ENCODE data around the gene MEI1. TPM values are rescaled to one million over a fixed set of nuclear protein-coding genes. Genes with fewer than 3 reads are reported as not detected.
A peak's percentile ranks its signal among the peaks of the same experiment; 100 is the strongest.

The MEI1 gene
- total RNA-seq, 1 donor from 2014 or later: not detected

- H3K4me1 ChIP-seq: no peaks in the 10 kb centered on the region
- no peaks in the 10 kb centered on the region for H3K9me3 ChIP-seq
- intact Hi-C loops (cut with DNase I): no loop called here
- H3K27ac ChIP-seq: no peak overlapping the region
- TF ChIP-seq CTCF (IDR thresholded peaks at IDR 0.05): no peak
- no peak for DNase-seq (ENCODE audit: low spot score in 2 of 2)
- H3K27me3 ChIP-seq: no peaks in the 10 kb centered on the region
- H3K36me3 ChIP-seq: peaks cover 40 to 48% of the 10 kb centered on the region in 2 donors
- H3K4me3 ChIP-seq: no peak overlapping the region
Measured at GRCh38 chr22:41674846-41675340, 24.4 kb upstream of the MEI1 start.

DNA sequence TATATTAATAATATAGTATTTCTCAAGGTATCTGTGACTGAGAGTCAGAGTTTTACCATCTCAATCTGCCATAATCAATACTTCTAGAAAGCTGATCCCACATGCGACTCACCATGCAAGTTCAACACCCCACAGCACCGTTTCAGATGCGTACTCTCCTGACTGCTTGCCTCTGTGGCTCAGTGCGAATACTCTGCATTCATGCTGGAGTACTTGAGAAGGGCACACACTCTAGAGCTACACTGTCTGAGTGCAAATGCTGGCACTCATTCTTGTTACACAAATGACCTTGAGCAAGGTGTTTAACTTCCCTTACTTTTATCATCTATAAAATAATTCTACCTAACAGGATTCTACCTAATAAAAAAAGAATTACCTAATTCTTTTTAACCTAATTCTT lies 23.2 kb upstream of the MEI1 start:
- no peaks in the 10 kb centered on the region for H3K27me3 ChIP-seq
- intact Hi-C loops (cut with DNase I): no loop called here
- no peaks in the 10 kb centered on the region for H3K4me1 ChIP-seq
- TF ChIP-seq CTCF (IDR thresholded peaks at IDR 0.05): no peak
- H3K36me3 ChIP-seq: peaks cover 43 to 55% of the 10 kb centered on the region in 2 donors
- no peak overlapping the region for H3K27ac ChIP-seq
- no peak overlapping the region for H3K4me3 ChIP-seq
- no peaks in the 10 kb centered on the region for H3K9me3 ChIP-seq
- no peak for DNase-seq (ENCODE audit: low spot score in 2 of 2)

DNA sequence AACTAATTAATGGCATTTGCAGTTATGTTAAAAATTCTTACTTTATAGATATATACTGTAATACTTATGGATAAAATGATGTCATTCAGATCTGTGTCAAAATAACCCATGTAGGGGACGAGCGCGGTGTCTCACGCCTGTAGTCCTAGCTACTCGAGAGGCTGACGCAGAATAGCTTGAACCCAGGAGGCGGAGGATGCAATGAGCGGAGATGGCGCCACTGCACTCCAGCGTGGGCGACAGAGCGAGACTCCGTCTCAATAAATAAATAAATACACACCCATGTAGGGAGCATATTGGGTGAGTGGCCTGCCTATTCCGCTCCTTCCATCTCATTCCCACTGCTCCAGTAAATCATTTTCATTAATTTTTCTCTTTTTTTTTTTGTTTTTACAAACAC lies 17.7 kb upstream of the MEI1 start:
- Histone ChIP-seq H3K9me3 (no peaks in the 10 kb centered on the region), H3K27me3 (no peaks in the 10 kb centered on the region), H3K36me3 (peaks cover 25 to 30% of the 10 kb centered on the region in 2 donors), H3K27ac (peak overlapping the region in 1 of 2 donors; percentile 86), H3K4me1 (no peaks in the 10 kb centered on the region), H3K4me3 (peak overlapping the region; percentile 55 to 80)
- no peak for TF ChIP-seq CTCF (IDR thresholded peaks at IDR 0.05)
- no peak for DNase-seq (ENCODE audit: low spot score in 2 of 2)
- intact Hi-C loops (cut with DNase I): no loop called here

GRCh38 chr22:41682033-41682807 lies 17.1 kb upstream of the MEI1 start:
- Histone ChIP-seq H3K27ac (peak overlapping the region; percentile 80 to 86), H3K27me3 (no peaks in the 10 kb centered on the region), H3K4me1 (peaks cover 0 to 3% of the 10 kb centered on the region in 2 donors), H3K36me3 (peaks cover 24 to 30% of the 10 kb centered on the region in 2 donors), H3K9me3 (no peaks in the 10 kb centered on the region), H3K4me3 (peak overlapping the region; percentile 55 to 80)
- DNase-seq (ENCODE audit: low spot score in 2 of 2): peak; percentile 43 to 92
- intact Hi-C loops (cut with DNase I): no loop called here
- TF ChIP-seq CTCF (IDR thresholded peaks at IDR 0.05): no peak

- H3K4me1 ChIP-seq: peaks cover 0 to 9% of the 10 kb centered on the region in 2 donors
- H3K27ac ChIP-seq: peak overlapping the region; percentile 80 to 86
- no peak for TF ChIP-seq CTCF (IDR thresholded peaks at IDR 0.05)
- no peak for DNase-seq (ENCODE audit: low spot score in 2 of 2)
- peak overlapping the region in 1 of 2 donors; percentile 80 for H3K4me3 ChIP-seq
- intact Hi-C loops (cut with DNase I): no loop called here
- H3K27me3 ChIP-seq: no peaks in the 10 kb centered on the region
- H3K36me3 ChIP-seq: peaks cover 22 to 25% of the 10 kb centered on the region in 2 donors
- no peaks in the 10 kb centered on the region for H3K9me3 ChIP-seq
Measured at GRCh38 chr22:41683052-41683451, 16.3 kb upstream of the MEI1 start.

Data from ascending aorta (tissue), 2 donors.